ENCODE measurements around the gene PSMA5. TPM values are rescaled to one million over a fixed set of nuclear protein-coding genes. Genes with fewer than 3 reads are reported as not detected.
A peak's percentile ranks its signal among the peaks of the same experiment; 100 is the strongest.
"Not testable (repeated sequence)": the region's sequence is repeated elsewhere in the genome, so short reads cannot be mapped to it uniquely, and the experiment has no call there.

The PSMA5 gene
- total RNA-seq, 1 donor from 2014 or later, result 2.6 TPM

DNA sequence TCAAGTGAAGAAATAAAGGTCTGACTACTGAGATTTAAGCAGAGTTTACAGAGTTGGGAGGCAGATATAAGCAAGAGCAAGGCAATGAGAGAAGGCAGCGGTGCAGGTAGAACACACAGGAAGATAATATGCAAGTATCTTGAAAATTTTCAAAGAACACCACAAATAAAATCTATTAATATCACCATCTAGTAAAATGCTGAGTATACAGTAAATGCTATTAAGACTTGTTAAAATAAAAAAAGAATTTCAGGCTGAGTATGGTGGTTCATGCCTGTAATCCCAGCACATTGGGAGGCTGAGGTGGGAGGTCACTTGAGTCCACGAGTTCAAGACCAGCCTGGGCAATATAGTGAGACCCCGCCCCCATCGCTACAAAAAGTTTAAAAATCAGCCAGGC lies 48.5 kb downstream of the PSMA5 start:
- H3K36me3 ChIP-seq, result no peaks in the 10 kb centered on the region
- intact Hi-C loops (cut with DNase I), result no loop called here
- no peaks in the 10 kb centered on the region for H3K27me3 ChIP-seq
- TF ChIP-seq, protein P1, sequence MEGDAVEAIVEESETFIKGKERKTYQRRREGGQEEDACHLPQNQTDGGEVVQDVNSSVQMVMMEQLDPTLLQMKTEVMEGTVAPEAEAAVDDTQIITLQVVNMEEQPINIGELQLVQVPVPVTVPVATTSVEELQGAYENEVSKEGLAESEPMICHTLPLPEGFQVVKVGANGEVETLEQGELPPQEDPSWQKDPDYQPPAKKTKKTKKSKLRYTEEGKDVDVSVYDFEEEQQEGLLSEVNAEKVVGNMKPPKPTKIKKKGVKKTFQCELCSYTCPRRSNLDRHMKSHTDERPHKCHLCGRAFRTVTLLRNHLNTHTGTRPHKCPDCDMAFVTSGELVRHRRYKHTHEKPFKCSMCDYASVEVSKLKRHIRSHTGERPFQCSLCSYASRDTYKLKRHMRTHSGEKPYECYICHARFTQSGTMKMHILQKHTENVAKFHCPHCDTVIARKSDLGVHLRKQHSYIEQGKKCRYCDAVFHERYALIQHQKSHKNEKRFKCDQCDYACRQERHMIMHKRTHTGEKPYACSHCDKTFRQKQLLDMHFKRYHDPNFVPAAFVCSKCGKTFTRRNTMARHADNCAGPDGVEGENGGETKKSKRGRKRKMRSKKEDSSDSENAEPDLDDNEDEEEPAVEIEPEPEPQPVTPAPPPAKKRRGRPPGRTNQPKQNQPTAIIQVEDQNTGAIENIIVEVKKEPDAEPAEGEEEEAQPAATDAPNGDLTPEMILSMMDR (IDR thresholded peaks at IDR 0.05), result no peak
- no peak overlapping the region for H3K4me3 ChIP-seq
- no peak overlapping the region for H3K27ac ChIP-seq
- H3K9me3 ChIP-seq, result no peaks in the 10 kb centered on the region
- H3K4me1 ChIP-seq, result peaks cover 3 to 64% of the 10 kb centered on the region in 2 donors
- DNase-seq (ENCODE audit: low spot score in 2 of 2), result no peak

- DNase-seq (ENCODE audit: low spot score in 2 of 2); intact Hi-C loops (cut with DNase I); H3K36me3 ChIP-seq; H3K4me3 ChIP-seq; H3K27me3 ChIP-seq; H3K9me3 ChIP-seq: not testable (repeated sequence)
- Histone ChIP-seq H3K27ac (peak overlapping the region; percentile 87 to 92), H3K4me1 (peaks cover 11 to 66% of the 10 kb centered on the region in 2 donors)
These were observed 52.6 kb downstream of the PSMA5 start for GRCh38 chr1:109373696-109374095.

DNA sequence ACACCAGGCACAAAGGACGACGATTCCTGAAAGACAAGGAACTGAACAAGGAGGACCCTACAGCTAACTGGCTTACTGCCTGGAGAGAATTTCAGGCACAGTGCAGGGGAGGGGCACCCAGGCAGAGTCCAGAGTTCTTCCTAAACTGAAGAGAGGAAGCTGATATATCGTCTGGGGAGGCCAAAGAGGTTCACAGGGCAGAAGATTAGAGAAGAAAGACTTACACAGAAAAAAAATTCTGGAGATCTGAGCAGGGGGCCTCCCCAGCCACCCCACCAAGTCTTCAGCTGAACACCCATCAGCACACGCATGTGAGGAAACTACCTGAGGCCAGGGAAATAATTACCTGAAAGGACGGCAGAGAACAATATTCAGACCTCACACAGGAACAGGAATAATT lies 53.1 kb downstream of the PSMA5 start:
- Histone ChIP-seq H3K27me3 (no peaks in the 10 kb centered on the region), H3K36me3 (peaks cover 0 to 3% of the 10 kb centered on the region in 2 donors), H3K9me3 (no peaks in the 10 kb centered on the region), H3K4me3 (no peak overlapping the region), H3K27ac (peak overlapping the region; percentile 87 to 92), H3K4me1 (peaks cover 11 to 67% of the 10 kb centered on the region in 2 donors)
- TF ChIP-seq, protein P1 (IDR thresholded peaks at IDR 0.05), result no peak
- intact Hi-C loops (cut with DNase I), result no loop called here
- no peak for DNase-seq (ENCODE audit: low spot score in 2 of 2)

DNA sequence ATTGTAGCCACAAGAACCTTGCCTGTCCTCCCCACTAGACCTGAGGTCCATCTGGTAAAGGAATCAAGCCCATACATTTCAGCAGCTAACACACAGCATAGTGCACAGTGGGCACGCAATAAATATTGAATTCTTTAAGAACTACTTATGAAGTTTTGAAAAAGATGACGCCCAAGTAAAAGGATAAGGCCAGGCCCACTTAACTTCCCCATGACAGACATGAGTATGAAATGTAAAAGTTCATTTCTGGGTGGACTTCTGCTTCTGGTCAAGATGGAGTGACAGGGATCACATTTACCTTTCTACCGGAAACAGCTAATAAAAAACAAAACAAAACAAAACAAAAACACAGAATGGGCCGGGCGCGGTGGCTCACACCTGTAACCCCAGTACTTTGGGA lies 54.0 kb downstream of the PSMA5 start:
- Histone ChIP-seq H3K27ac (peak overlapping the region; percentile 87 to 92), H3K4me1 (peaks cover 11 to 67% of the 10 kb centered on the region in 2 donors)
- TF ChIP-seq, protein P1 (IDR thresholded peaks at IDR 0.05), result no peak

DNA sequence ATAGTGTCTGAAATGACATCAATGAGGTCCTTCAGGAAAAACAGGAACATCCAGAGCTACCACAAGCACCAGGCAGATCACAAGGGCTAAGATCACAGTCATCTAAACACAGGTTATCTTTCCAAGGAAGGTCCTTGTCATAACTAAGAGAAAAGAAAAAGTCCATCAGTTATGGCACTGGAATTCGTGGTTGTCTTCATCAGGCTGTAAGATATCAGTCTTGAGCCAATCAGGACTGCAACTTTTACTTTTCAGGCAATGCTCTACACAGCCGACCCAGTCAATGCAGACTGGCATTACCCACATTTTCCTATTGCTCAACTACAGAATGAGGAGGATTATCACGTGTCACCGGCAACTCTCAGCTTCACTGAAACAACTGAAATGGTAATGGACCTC lies 54.9 kb downstream of the PSMA5 start:
- Histone ChIP-seq H3K36me3 (peaks cover 16 to 19% of the 10 kb centered on the region in 2 donors), H3K27ac (peak overlapping the region; percentile 87 to 92), H3K9me3 (no peaks in the 10 kb centered on the region), H3K4me1 (peaks cover 11 to 70% of the 10 kb centered on the region in 2 donors), H3K4me3 (peak overlapping the region; percentile 41 to 45), H3K27me3 (no peaks in the 10 kb centered on the region)
- intact Hi-C loops (cut with DNase I), result loop anchor here (1.0 kb wide), 1 partner anchor 20 kb away; no protein-coding TSS in a partner anchor
- DNase-seq (ENCODE audit: low spot score in 2 of 2), result peak in 1 of 2 donors; percentile 84
- TF ChIP-seq, protein P1 (IDR thresholded peaks at IDR 0.05), result no peak

More for the DNA sequence above, 54.0 kb downstream of the PSMA5 start:
- Histone ChIP-seq H3K9me3 (no peaks in the 10 kb centered on the region), H3K27me3 (no peaks in the 10 kb centered on the region), H3K4me3 (peak overlapping the region in 1 of 2 donors; percentile 45), H3K36me3 (peaks cover 7 to 10% of the 10 kb centered on the region in 2 donors)
- intact Hi-C loops (cut with DNase I), result no loop called here
- no peak for DNase-seq (ENCODE audit: low spot score in 2 of 2)

DNA sequence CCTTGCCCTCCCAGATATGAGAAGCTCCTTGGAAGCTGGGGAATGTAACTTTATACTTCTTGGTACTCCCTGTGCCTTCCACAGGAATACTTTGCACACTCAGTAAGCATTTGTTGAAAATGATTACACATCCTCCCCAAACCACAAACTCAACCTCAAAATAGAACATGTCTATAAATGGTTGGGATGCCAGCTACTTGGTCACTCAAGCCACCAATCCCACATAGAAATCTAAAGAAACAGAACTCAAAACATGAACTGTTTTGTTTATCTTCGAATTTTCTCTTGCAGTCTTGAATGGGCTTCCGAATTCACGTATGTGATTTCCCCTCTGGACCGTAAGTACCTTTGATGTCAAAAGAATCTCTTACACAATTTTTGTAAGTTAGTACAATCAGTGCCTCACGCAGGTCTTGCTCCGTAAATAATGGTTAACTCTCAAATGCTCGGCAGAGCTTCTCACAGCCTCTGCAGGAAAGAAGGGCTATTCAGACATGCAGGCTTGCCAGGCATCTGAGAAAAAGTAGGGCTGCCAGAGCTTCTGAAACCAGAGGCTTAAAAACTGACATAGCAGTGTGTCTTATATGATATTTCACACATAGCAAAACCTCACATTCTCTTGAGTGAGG lies 55.4 kb downstream of the PSMA5 start:
- Histone ChIP-seq H3K9me3 (no peaks in the 10 kb centered on the region), H3K4me1 (peaks cover 11 to 70% of the 10 kb centered on the region in 2 donors), H3K27ac (peak overlapping the region; percentile 87 to 92), H3K4me3 (peak overlapping the region; percentile 41 to 45), H3K27me3 (no peaks in the 10 kb centered on the region), H3K36me3 (peaks cover 21 to 24% of the 10 kb centered on the region in 2 donors)
- TF ChIP-seq, protein P1 (IDR thresholded peaks at IDR 0.05), result no peak
- intact Hi-C loops (cut with DNase I), result loop anchor here (1.0 kb wide), 2 partner anchors 20 to 24 kb away; no protein-coding TSS in a partner anchor
- DNase-seq (ENCODE audit: low spot score in 2 of 2), result peak in 1 of 2 donors; percentile 69
